AG09309 (cell line): ENCODE results near the gene EFNB1.

Experiments
- DNase-seq: peaks from one replicate; pipeline ENCODE4 v3.0.0-alpha.2; 2010; ENCODE audit warnings: low read depth
- H3K4me3 ChIP-seq: 2 replicates; pipeline ENCODE4 v1.5.1; 2011; ENCODE audit warnings: mild to moderate bottlenecking, low read depth, low read length, moderate library complexity; ENCODE audit not compliant: control insufficient read depth
- TF ChIP-seq, protein P1 (sequence below): IDR thresholded peaks from 2 replicates; pipeline ENCODE4 v1.5.1; 2011; ENCODE audit warnings: mild to moderate bottlenecking, low read depth, low read length, inconsistent platforms; ENCODE audit not compliant: insufficient read depth, control insufficient read depth; ENCODE audit errors: missing control alignments

EFNB1 gene

DNA sequence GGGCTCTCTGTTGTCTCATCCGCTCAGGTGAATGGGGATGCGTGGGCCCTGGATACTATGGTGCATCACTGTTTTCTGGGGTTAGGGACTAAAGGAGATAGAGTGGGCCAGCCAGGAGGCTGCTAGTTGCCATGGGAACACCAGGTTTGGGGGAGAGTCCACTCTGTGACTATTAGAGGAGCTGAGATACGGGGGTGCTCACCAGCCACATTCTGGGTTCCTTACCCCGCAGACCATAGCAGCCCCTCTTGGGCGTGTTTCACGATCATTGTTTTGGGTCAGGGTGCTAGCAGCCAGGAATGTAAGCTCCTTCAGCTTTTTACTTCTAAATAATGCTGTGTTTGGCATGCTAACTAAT is 4.6 kb downstream of the EFNB1 start:
- no peak for DNase-seq
- no peak overlapping the region for H3K4me3 ChIP-seq
- TF ChIP-seq, protein P1, sequence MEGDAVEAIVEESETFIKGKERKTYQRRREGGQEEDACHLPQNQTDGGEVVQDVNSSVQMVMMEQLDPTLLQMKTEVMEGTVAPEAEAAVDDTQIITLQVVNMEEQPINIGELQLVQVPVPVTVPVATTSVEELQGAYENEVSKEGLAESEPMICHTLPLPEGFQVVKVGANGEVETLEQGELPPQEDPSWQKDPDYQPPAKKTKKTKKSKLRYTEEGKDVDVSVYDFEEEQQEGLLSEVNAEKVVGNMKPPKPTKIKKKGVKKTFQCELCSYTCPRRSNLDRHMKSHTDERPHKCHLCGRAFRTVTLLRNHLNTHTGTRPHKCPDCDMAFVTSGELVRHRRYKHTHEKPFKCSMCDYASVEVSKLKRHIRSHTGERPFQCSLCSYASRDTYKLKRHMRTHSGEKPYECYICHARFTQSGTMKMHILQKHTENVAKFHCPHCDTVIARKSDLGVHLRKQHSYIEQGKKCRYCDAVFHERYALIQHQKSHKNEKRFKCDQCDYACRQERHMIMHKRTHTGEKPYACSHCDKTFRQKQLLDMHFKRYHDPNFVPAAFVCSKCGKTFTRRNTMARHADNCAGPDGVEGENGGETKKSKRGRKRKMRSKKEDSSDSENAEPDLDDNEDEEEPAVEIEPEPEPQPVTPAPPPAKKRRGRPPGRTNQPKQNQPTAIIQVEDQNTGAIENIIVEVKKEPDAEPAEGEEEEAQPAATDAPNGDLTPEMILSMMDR = no peak

- TF ChIP-seq, protein P1 = no peak
- DNase-seq = no peak
- no peak overlapping the region for H3K4me3 ChIP-seq
Observed at GRCh38 chrX:68833855-68834331, 5.1 kb downstream of the EFNB1 start.

GRCh38 chrX:68834371-68835103 is 5.7 kb downstream of the EFNB1 start:
- no peak for DNase-seq
- TF ChIP-seq, protein P1 = no peak
- no peak overlapping the region for H3K4me3 ChIP-seq

DNA sequence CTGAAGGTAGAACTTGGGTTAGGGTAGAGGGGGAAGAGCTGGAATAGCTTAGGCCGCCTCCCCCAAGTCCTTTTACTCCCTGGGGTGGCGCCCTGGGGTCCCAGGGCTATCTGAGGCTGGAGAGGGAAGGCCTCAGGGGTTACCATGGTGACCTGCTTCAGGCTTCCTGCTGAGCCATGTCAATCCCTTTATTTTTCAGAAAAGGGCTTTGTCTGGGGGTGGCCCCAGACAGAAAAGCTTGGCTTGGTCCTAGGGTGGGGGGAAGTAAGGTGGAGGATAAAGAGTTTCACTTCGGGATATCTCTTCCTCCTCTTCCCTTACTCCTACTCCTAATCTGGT is 6.3 kb downstream of the EFNB1 start:
- H3K4me3 ChIP-seq = no peak overlapping the region
- no peak for DNase-seq

DNA sequence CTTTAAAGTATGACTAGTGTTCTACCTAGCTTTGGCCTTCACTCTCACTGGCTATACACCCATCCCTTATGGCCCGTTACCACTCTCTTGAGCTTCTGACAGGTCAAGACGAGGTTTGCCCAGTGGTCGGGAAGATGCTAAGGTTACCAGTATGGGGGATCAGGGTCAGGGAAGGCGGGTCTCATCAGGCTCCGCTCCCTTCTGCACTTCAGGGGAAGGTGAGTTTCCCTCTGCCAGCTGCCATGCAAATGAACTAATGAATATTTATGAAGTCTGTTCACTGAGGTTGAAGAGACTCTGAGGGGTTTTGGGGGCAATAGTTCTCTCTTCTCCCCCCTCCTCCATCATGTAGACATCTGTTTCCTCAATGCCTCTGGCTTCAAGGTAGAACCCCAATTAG is 6.6 kb downstream of the EFNB1 start:
- DNase-seq = no peak
- no peak overlapping the region for H3K4me3 ChIP-seq
- TF ChIP-seq, protein P1 = no peak

More for the DNA sequence above, 6.3 kb downstream of the EFNB1 start:
- TF ChIP-seq, protein P1 = no peak

DNA sequence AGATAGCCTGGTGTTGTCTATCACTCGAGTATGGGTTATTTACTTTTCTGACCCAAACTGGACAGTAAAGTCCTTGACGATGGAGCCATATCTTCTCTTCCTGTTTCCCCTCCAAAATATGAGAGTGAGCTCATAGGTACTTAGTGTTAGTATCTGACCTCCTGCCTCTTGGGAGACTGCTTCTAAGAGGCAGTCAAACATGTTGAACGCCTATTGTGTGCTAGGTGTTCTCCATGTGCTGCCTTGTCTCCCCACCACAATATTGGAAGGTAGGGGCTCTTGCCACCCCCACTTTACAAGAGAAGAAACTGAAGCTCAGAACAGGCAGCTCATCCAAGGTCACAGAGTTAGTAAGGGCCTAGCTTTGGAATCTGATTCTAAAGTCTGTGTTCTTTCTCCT is 8.3 kb downstream of the EFNB1 start:
- TF ChIP-seq, protein P1 = no peak
- DNase-seq = no peak
- H3K4me3 ChIP-seq = no peak overlapping the region

GRCh38 chrX:68838571-68838910 is 9.7 kb downstream of the EFNB1 start:
- DNase-seq = no peak
- no peak overlapping the region for H3K4me3 ChIP-seq
- TF ChIP-seq, protein P1 = no peak
